ENCODE data around the gene RFX1. TPM values are rescaled to one million over a fixed set of nuclear protein-coding genes. Genes with fewer than 3 reads are reported as not detected.

The RFX1 gene
- total RNA-seq, 1 donor from 2014 or later: 15.7 TPM

- Mint-ChIP-seq H3K27ac (ENCODE audit: unreplicated experiment) (no peak overlapping the region), H3K4me1 (ENCODE audit: unreplicated experiment) (peaks cover 3% of the 10 kb centered on the region), H3K9me3 (ENCODE audit: unreplicated experiment) (no peaks in the 10 kb centered on the region), H3K4me3 (ENCODE audit: unreplicated experiment) (no peak overlapping the region), H3K27me3 (ENCODE audit: unreplicated experiment) (no peaks in the 10 kb centered on the region), H3K36me3 (ENCODE audit: unreplicated experiment) (peaks cover 11% of the 10 kb centered on the region)
- no peak for TF ChIP-seq CTCF (IDR thresholded peaks at IDR 0.05)
- DNase-seq (ENCODE audit: extremely low spot score, unreplicated experiment): peak; percentile 83
Observed at GRCh38 chr19:13962699-13963602, 43.2 kb downstream of the RFX1 start.

- TF ChIP-seq CTCF (IDR thresholded peaks at IDR 0.05): no peak
- Mint-ChIP-seq H3K27me3 (ENCODE audit: unreplicated experiment) (no peaks in the 10 kb centered on the region), H3K4me3 (ENCODE audit: unreplicated experiment) (no peak overlapping the region), H3K27ac (ENCODE audit: unreplicated experiment) (no peak overlapping the region), H3K36me3 (ENCODE audit: unreplicated experiment) (peaks cover 11% of the 10 kb centered on the region), H3K9me3 (ENCODE audit: unreplicated experiment) (no peaks in the 10 kb centered on the region), H3K4me1 (ENCODE audit: unreplicated experiment) (peaks cover 3% of the 10 kb centered on the region)
- DNase-seq (ENCODE audit: extremely low spot score, unreplicated experiment): no peak
Observed at GRCh38 chr19:13961826-13962698, 44.1 kb downstream of the RFX1 start.

GRCh38 chr19:13960863-13961784 lies 45.0 kb downstream of the RFX1 start:
- H3K27me3 Mint-ChIP-seq (ENCODE audit: unreplicated experiment): no peaks in the 10 kb centered on the region
- H3K4me3 Mint-ChIP-seq (ENCODE audit: unreplicated experiment): no peak overlapping the region
- peaks cover 3% of the 10 kb centered on the region for H3K4me1 Mint-ChIP-seq (ENCODE audit: unreplicated experiment)
- H3K9me3 Mint-ChIP-seq (ENCODE audit: unreplicated experiment): no peaks in the 10 kb centered on the region
- TF ChIP-seq CTCF (IDR thresholded peaks at IDR 0.05): no peak
- no peak overlapping the region for H3K27ac Mint-ChIP-seq (ENCODE audit: unreplicated experiment)
- DNase-seq (ENCODE audit: extremely low spot score, unreplicated experiment): no peak
- peaks cover 14% of the 10 kb centered on the region for H3K36me3 Mint-ChIP-seq (ENCODE audit: unreplicated experiment)

- H3K4me3 Mint-ChIP-seq (ENCODE audit: unreplicated experiment): no peak overlapping the region
- H3K9me3 Mint-ChIP-seq (ENCODE audit: unreplicated experiment): no peaks in the 10 kb centered on the region
- TF ChIP-seq CTCF (IDR thresholded peaks at IDR 0.05): peak; percentile 29
- H3K36me3 Mint-ChIP-seq (ENCODE audit: unreplicated experiment): peaks cover 18% of the 10 kb centered on the region
- H3K4me1 Mint-ChIP-seq (ENCODE audit: unreplicated experiment): peaks cover 3% of the 10 kb centered on the region
- no peaks in the 10 kb centered on the region for H3K27me3 Mint-ChIP-seq (ENCODE audit: unreplicated experiment)
- H3K27ac Mint-ChIP-seq (ENCODE audit: unreplicated experiment): no peak overlapping the region
- DNase-seq (ENCODE audit: extremely low spot score, unreplicated experiment): no peak
Observed at GRCh38 chr19:13959962-13960862, 45.9 kb downstream of the RFX1 start.
